Parathyroid adenoma (tissue), 2 donors: ENCODE results near the gene TMEM218.

ENCODE experiments used
- H2AFZ ChIP-seq: fragments of 300-600 bp; sonication (generic); one replicate; pipeline ENCODE4 v1.7.0; 2017; ENCODE audit warnings: antibody characterized with exemption, mild to moderate bottlenecking
- H3K27ac ChIP-seq: fragments of 300-600 bp; sonication (generic); one replicate; pipeline ENCODE4 v1.7.0; 2017
- H3K27me3 ChIP-seq: fragments of 300-600 bp; sonication (generic); one replicate; pipeline ENCODE4 v1.7.0; 2017; ENCODE audit warnings: low read length; ENCODE audit not compliant: control insufficient read depth, insufficient read depth
- H3K36me3 ChIP-seq: fragments of 300-600 bp; sonication (generic); one replicate; pipeline ENCODE4 v1.7.0; 2017; ENCODE audit warnings: low read length; ENCODE audit not compliant: control insufficient read depth, insufficient read depth
- H3K4me1 ChIP-seq: fragments of 300-600 bp; sonication (generic); one replicate; pipeline ENCODE4 v1.7.0; 2017; ENCODE audit warnings: control low read depth
- H3K4me2 ChIP-seq: fragments of 300-600 bp; sonication (generic); one replicate; pipeline ENCODE4 v1.7.0; 2017; ENCODE audit warnings: low read length
- H3K4me3 ChIP-seq: fragments of 300-600 bp; sonication (generic); one replicate; pipeline ENCODE4 v1.7.0; 2017; ENCODE audit warnings: low read depth, low read length
- H3K79me2 ChIP-seq: fragments of 300-600 bp; sonication (generic); one replicate; pipeline ENCODE4 v1.7.0; 2017; ENCODE audit warnings: control low read depth
- H3K9ac ChIP-seq: fragments of 300-600 bp; sonication (generic); one replicate; pipeline ENCODE4 v1.7.0; 2017; ENCODE audit warnings: mild to moderate bottlenecking
- H3K9me3 ChIP-seq: fragments of 300-600 bp; sonication (generic); one replicate; pipeline ENCODE4 v1.7.0; 2017; ENCODE audit warnings: low read length; ENCODE audit not compliant: control insufficient read depth
- TF ChIP-seq, protein P1 (sequence below): fragments of 300-600 bp; sonication (generic); IDR thresholded peaks from one replicate; pipeline ENCODE4 v1.7.0; 2017; ENCODE audit warnings: antibody characterized with exemption, mild to moderate bottlenecking
- donor health status: primary hyperparathyroidism.

TMEM218 gene

DNA sequence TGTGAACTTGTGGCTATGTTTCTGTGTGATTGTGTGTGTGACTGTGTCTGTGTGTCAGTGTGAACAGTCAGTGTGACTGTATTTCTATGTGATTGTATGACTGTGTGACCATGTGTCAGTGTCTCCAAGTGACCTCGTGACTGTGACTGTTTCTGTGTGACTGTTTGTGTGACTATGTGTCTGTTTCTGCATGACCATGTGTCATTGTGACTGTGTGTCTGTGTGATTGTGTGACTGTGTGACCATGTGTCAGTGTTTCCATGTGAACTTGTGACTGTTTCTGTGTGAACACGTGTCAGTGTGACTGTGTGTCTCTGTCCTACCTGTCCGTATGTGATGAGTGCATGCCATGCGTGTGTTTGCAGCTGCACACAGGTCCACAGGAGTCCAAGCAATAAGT, 44.3 kb upstream of the TMEM218 start:
- no peak overlapping the region for H2AFZ ChIP-seq
- H3K4me2 ChIP-seq: no peak overlapping the region
- H3K27me3 ChIP-seq: no peaks in the 10 kb centered on the region
- H3K27ac ChIP-seq: no peak overlapping the region
- H3K9me3 ChIP-seq: no peaks in the 10 kb centered on the region
- H3K4me3 ChIP-seq: no peak overlapping the region
- no peaks in the 10 kb centered on the region for H3K4me1 ChIP-seq
- no peaks in the 10 kb centered on the region for H3K79me2 ChIP-seq
- TF ChIP-seq, protein P1, sequence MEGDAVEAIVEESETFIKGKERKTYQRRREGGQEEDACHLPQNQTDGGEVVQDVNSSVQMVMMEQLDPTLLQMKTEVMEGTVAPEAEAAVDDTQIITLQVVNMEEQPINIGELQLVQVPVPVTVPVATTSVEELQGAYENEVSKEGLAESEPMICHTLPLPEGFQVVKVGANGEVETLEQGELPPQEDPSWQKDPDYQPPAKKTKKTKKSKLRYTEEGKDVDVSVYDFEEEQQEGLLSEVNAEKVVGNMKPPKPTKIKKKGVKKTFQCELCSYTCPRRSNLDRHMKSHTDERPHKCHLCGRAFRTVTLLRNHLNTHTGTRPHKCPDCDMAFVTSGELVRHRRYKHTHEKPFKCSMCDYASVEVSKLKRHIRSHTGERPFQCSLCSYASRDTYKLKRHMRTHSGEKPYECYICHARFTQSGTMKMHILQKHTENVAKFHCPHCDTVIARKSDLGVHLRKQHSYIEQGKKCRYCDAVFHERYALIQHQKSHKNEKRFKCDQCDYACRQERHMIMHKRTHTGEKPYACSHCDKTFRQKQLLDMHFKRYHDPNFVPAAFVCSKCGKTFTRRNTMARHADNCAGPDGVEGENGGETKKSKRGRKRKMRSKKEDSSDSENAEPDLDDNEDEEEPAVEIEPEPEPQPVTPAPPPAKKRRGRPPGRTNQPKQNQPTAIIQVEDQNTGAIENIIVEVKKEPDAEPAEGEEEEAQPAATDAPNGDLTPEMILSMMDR: no peak
- no peaks in the 10 kb centered on the region for H3K36me3 ChIP-seq
- H3K9ac ChIP-seq: no peak overlapping the region

GRCh38 chr11:125155100-125155444, 43.6 kb upstream of the TMEM218 start:
- Histone ChIP-seq H3K9ac (no peak overlapping the region), H3K4me3 (no peak overlapping the region), H3K4me2 (no peak overlapping the region), H3K79me2 (no peaks in the 10 kb centered on the region), H3K4me1 (no peaks in the 10 kb centered on the region), H2AFZ (no peak overlapping the region), H3K27me3 (no peaks in the 10 kb centered on the region), H3K9me3 (no peaks in the 10 kb centered on the region), H3K27ac (no peak overlapping the region), H3K36me3 (no peaks in the 10 kb centered on the region)
- TF ChIP-seq, protein P1: no peak

DNA sequence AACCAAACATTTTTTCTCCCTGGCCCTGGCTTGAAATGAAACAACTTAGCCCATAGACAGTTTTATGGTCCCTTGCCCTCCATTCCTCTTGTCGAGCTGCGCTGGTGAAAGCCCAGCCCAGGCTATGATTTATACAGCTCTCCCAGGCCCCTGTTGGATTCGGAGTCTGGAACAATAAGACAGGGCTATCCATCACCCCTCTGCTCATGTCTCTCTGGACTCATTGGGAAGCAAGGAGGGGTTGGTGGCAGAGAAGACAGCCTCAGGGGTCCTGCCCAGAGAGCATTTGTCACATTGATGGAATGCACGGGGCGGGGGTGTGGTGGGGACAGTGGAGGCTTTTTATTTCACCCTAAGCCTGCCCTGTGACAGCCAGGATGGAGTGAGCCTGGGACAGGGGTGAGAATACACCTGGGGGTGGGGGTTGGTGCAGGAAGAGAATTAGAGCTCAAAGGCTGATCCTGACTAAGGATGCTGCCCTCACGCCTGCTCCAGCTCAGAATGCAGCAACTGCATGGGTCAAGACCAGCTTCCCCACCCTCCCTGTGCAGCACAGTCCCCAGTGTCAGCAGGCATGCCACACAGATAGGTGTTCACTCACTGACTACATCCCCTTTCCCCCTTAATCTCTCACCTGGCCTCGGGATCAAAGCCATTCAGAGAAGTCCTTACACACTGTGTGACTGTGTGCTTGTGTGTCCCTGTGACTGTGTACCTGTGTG, 43.1 kb upstream of the TMEM218 start:
- Histone ChIP-seq H3K79me2 (no peaks in the 10 kb centered on the region), H3K4me1 (no peaks in the 10 kb centered on the region), H3K27me3 (no peaks in the 10 kb centered on the region), H3K4me2 (no peak overlapping the region), H3K27ac (no peak overlapping the region), H3K9ac (no peak overlapping the region), H2AFZ (no peak overlapping the region), H3K4me3 (no peak overlapping the region), H3K36me3 (no peaks in the 10 kb centered on the region), H3K9me3 (no peaks in the 10 kb centered on the region)
- TF ChIP-seq, protein P1: no peak

- H2AFZ ChIP-seq: no peak overlapping the region
- H3K36me3 ChIP-seq: no peaks in the 10 kb centered on the region
- no peak overlapping the region for H3K4me3 ChIP-seq
- no peaks in the 10 kb centered on the region for H3K79me2 ChIP-seq
- H3K27me3 ChIP-seq: no peaks in the 10 kb centered on the region
- H3K9me3 ChIP-seq: no peaks in the 10 kb centered on the region
- H3K9ac ChIP-seq: no peak overlapping the region
- TF ChIP-seq, protein P1: no peak
- H3K27ac ChIP-seq: no peak overlapping the region
- H3K4me1 ChIP-seq: no peaks in the 10 kb centered on the region
- no peak overlapping the region for H3K4me2 ChIP-seq
These were observed 42.4 kb upstream of the TMEM218 start for GRCh38 chr11:125153837-125154236.

- H3K4me3 ChIP-seq: no peak overlapping the region
- no peak overlapping the region for H3K4me2 ChIP-seq
- no peaks in the 10 kb centered on the region for H3K36me3 ChIP-seq
- H3K9ac ChIP-seq: no peak overlapping the region
- H3K9me3 ChIP-seq: no peaks in the 10 kb centered on the region
- TF ChIP-seq, protein P1: no peak
- H3K27me3 ChIP-seq: no peaks in the 10 kb centered on the region
- no peaks in the 10 kb centered on the region for H3K79me2 ChIP-seq
- no peaks in the 10 kb centered on the region for H3K4me1 ChIP-seq
- H2AFZ ChIP-seq: no peak overlapping the region
- no peak overlapping the region for H3K27ac ChIP-seq
These were observed 37.3 kb upstream of the TMEM218 start for GRCh38 chr11:125148743-125149142.
